Measurements from ENCODE around the gene IL1A. TPM values are rescaled to one million over a fixed set of nuclear protein-coding genes. Genes with fewer than 3 reads are reported as not detected.
A peak's percentile ranks its signal among the peaks of the same experiment; 100 is the strongest.

The IL1A gene
- total and polyA plus RNA-seq, 9 of the 15 experiments (the other 6 are each of a cell fraction or from before 2014, with no cell fraction given) = 0.03 to 0.27 (median 0.14) TPM; not detected in 2

- TF ChIP-seq DPF2 (IDR thresholded peaks at IDR 0.05) (peak; percentile 56), EHMT2 (IDR thresholded peaks at IDR 0.05) (0 out of 2 replicates have a peak, but pooled peaks have one; percentile 22), MEF2D (tag; conservative IDR thresholded peaks at IDR 0.05; ENCODE audit: low read depth) (no peak), HDAC2 (IDR thresholded peaks at IDR 0.05) (no peak), FOSL1 (tag; conservative IDR thresholded peaks at IDR 0.05) (peak; percentile 21; the same call in 1 of the 2 replicates), PML (IDR thresholded peaks at IDR 0.05; ENCODE audit: low read length) (no peak), CHCHD3 (CRISPR knock-in tag; IDR thresholded peaks at IDR 0.05) (no peak), SAFB (IDR thresholded peaks at IDR 0.05; ENCODE audit: borderline replicate concordance, low read depth, low read length) (no peak), MED1 (CRISPR knock-in tag; IDR thresholded peaks at IDR 0.05; ENCODE audit: borderline replicate concordance) (no peak), ZNF766 (CRISPR knock-in tag; conservative IDR thresholded peaks at IDR 0.05) (peak; percentile 84), ZNF324 (CRISPR knock-in tag; IDR thresholded peaks at IDR 0.05) (no peak), ZNF133 (CRISPR knock-in tag; IDR thresholded peaks at IDR 0.05) (no peak), ZNF212 (CRISPR knock-in tag; IDR thresholded peaks at IDR 0.05) (no peak), ZNF143 (CRISPR knock-in tag; IDR thresholded peaks at IDR 0.05) (no peak), SMARCA4 (IDR thresholded peaks at IDR 0.05) (peak; percentile 37; the same call in 1 of the 2 replicates), TAF9B (IDR thresholded peaks at IDR 0.05; ENCODE audit: partially characterized antibody) (no peak), TFAP4 (CRISPR knock-in tag; IDR thresholded peaks at IDR 0.05; ENCODE audit: borderline replicate concordance) (no peak), MEF2A (IDR thresholded peaks at IDR 0.05; ENCODE audit: control insufficient read depth, low read depth, low read length) (no peak), ERF (CRISPR knock-in tag; IDR thresholded peaks at IDR 0.05) (no peak), NFE2 (IDR thresholded peaks at IDR 0.05; ENCODE audit: low read depth) (peak; percentile 84), TFAM (CRISPR knock-in tag; conservative IDR thresholded peaks at IDR 0.05) (no peak)
- TF ChIP-seq, protein P1, sequence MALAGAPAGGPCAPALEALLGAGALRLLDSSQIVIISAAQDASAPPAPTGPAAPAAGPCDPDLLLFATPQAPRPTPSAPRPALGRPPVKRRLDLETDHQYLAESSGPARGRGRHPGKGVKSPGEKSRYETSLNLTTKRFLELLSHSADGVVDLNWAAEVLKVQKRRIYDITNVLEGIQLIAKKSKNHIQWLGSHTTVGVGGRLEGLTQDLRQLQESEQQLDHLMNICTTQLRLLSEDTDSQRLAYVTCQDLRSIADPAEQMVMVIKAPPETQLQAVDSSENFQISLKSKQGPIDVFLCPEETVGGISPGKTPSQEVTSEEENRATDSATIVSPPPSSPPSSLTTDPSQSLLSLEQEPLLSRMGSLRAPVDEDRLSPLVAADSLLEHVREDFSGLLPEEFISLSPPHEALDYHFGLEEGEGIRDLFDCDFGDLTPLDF (CRISPR knock-in tag; IDR thresholded peaks at IDR 0.05) = no peak
- TF ChIP-seq, protein P2, sequence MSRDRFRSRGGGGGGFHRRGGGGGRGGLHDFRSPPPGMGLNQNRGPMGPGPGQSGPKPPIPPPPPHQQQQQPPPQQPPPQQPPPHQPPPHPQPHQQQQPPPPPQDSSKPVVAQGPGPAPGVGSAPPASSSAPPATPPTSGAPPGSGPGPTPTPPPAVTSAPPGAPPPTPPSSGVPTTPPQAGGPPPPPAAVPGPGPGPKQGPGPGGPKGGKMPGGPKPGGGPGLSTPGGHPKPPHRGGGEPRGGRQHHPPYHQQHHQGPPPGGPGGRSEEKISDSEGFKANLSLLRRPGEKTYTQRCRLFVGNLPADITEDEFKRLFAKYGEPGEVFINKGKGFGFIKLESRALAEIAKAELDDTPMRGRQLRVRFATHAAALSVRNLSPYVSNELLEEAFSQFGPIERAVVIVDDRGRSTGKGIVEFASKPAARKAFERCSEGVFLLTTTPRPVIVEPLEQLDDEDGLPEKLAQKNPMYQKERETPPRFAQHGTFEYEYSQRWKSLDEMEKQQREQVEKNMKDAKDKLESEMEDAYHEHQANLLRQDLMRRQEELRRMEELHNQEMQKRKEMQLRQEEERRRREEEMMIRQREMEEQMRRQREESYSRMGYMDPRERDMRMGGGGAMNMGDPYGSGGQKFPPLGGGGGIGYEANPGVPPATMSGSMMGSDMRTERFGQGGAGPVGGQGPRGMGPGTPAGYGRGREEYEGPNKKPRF (IDR thresholded peaks at IDR 0.05; ENCODE audit: low read depth, low read length) = no peak
- TF ChIP-seq, protein P3, sequence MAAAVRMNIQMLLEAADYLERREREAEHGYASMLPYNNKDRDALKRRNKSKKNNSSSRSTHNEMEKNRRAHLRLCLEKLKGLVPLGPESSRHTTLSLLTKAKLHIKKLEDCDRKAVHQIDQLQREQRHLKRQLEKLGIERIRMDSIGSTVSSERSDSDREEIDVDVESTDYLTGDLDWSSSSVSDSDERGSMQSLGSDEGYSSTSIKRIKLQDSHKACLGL (CRISPR knock-in tag; IDR thresholded peaks at IDR 0.05; ENCODE audit: borderline replicate concordance, poor library complexity, severe bottlenecking) = no peak
- TF ChIP-seq, protein P4, sequence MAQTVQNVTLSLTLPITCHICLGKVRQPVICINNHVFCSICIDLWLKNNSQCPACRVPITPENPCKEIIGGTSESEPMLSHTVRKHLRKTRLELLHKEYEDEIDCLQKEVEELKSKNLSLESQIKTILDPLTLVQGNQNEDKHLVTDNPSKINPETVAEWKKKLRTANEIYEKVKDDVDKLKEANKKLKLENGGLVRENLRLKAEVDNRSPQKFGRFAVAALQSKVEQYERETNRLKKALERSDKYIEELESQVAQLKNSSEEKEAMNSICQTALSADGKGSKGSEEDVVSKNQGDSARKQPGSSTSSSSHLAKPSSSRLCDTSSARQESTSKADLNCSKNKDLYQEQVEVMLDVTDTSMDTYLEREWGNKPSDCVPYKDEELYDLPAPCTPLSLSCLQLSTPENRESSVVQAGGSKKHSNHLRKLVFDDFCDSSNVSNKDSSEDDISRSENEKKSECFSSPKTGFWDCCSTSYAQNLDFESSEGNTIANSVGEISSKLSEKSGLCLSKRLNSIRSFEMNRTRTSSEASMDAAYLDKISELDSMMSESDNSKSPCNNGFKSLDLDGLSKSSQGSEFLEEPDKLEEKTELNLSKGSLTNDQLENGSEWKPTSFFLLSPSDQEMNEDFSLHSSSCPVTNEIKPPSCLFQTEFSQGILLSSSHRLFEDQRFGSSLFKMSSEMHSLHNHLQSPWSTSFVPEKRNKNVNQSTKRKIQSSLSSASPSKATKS (CRISPR knock-in tag; IDR thresholded peaks at IDR 0.05) = no peak
Measured at GRCh38 chr2:112790305-112790704, 6.0 kb upstream of the IL1A start (continued).

Data from K562 (cell line).